ENCODE measurements around the gene AQR.
"Not testable (repeated sequence)": the region's sequence is repeated elsewhere in the genome, so short reads cannot be mapped to it uniquely, and the experiment has no call there.

AQR gene

DNA sequence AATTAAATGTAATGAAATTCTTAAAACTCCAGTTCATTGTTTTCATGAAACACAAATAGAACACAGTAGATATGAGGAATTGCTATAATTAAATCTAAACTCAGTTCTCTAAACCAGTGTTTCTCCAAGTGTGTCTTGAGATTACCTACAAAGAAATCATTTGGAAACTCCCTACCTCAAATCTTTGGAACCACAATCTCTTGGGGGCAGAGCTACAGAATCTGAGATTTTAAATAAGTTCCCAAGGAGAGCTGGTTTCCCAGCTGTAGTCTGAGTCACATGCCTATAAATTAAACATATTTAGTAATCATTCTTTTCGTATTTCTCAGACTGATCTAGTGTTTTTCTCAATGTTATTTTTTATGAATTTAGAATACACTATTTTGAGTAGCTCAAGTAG lies 157.2 kb downstream of the AQR start:
- DNase-seq, result no peak

DNA sequence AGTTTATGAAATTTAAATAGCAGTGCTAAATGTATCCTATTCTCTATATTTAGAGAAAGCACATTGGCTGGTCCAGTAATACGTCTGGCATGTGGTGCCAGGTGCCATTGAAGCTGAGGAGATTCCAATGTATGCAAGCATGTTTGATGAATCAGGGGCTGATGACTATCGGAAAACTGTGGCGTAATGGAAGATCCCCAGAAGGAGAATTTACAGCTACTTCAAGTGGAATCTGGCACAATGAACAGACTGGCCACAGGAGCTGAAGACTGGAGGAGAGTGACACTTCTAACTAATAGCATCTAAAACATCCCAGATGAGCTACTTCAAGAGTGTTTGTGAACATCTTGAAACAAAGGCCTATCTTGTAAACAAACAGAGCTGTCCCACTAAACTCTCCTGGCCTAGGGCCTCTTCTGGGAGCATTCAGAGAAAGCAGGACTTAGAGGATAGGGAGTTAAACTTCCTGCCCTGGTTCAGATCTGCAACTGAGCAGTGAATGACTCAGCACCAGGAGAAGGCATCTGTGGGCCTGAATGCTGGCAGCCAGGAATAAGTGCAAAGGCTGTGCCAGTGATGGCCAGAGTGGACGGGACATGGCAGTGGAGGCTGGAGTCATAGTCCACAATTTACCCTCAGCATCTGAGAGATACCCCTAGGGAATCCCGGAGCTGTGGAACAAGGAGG lies 159.0 kb downstream of the AQR start:
- DNase-seq, result peak in 1 of 2 experiments; percentile 44

DNA sequence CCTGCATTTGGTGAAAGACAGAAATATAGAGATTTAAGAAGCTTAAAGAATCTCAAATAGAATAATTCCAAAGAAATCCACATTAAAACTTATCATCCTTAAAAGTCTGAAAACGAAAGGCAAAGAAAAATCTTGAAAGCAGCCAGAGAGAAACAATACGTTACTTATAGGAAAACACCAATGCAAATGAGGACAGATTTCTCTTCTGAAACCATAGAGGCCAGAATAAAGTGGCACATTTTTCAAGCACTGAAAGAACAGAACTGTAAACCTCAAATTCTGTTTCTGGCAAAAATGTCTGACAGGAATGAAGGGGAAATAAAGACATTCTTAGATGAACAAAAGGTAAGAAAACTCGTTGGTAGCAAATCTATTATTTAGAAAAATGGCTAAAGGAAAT lies 160.4 kb downstream of the AQR start:
- no peak for DNase-seq

DNA sequence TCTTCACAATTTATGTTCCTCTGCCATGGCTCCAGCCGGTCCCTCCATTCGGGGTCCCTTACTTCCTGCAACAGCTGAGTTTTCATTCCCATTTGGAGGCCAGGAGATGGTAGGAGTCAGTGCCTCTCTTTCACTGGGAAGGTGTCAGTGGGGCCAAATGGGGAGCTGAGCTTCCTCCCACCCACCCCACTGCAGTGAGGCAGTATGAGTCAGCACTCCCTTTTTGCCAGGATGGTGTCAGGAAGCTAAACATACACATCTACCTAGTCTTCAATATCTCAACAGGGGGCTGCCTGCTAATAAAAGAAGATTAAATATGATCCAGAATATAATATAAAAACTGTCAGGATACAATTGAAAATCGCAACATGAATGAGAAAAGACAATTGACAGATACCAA lies 161.5 kb downstream of the AQR start:
- DNase-seq, result no peak

DNA sequence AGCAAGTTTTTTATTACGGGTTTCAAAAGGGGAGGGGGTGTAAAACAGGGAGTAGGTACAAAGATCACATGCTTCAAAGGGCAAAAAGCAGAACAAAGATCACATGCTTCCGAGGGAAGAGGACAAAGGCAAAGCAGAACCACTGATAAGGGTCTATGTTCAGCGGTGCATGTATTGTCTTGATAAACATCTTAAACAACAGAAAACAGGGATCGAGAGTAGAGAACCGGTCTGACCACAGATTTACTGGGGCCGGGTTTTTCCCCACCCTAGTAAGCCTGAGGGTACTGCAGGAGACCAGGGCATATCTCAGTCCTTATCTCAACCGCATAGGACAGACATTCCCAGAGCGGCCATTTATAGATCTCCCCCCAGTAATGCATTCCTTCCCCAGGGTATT lies 162.3 kb downstream of the AQR start:
- not testable (repeated sequence) for DNase-seq

DNA sequence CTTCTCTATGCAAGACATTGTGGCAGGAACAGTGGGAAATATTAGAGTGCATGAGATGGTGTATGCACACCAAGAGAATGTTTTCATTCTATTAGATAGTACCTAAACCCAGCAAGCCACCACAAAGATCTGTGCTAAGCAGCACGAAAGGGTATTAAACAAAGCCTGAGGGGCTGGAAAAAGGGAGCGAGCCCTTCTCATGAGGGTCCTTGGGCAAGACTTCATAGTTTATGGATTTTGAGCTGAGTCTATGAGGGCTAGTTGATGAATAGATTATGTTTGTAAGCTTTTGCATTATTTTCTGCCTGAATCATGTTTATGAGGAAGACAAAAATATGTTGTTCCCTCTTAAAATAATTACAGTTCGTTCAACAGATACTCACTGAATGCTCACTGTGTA lies 164.8 kb downstream of the AQR start:
- DNase-seq, result no peak

DNA sequence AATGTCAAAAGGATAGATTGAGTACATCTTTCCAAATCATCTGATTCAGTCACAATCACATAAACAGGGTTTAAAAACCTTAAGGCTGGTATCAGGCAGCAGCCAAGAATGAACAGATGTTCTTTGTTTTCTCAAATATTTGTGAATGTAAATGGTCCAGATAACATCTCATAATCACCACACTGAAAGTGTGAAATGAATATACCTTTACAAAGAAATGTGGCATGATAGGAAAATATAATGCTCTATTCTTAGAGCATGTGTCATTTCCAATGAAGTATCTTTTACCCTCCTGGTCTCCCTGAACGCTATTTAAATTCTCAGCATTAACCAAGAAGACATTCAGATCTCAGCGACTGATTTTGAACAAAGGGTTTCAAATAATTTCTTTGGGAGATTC lies 165.4 kb downstream of the AQR start:
- DNase-seq, result no peak

DNA sequence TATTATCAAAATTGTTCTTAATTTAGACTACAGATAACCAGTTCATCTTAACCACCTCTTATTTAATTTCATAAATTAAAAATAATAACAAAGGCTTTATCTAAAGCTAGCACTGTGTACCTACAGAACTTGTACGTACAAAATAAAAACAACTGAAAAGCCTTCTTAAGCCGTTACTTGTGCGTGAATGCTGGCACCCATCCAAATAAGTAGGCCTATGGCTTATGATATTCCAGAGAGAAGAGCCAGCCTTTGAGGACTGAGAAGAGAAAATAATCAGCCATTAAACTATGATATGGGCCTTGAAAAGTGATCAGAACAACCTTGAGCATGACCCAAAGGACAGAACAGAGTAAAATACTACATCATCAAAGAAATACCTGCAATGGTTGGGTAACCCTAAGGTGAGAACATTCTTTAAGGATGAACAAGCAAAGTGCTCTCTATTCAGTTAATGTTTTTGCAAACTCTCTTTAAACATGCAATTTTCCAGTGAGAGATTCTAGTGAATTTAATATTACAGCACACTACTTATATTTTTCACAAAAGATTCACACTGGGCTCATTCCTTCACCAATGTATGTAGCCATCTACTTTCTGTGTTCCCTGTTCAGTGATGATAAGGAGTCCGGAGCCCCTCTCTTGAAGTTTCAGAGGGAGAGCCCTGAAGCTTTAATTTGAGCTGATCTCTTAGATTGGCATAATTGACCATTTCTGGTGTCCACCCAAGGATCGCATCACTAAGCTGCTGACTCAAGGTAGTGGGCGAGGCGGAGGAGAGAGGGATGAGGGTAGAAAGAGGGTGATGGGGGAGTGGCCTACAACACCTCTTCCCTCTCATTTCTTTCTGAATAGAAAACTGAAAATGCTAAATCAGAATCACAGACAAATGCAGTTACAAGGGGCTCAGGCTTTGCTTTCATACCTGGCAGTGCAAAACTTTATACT lies 166.5 kb downstream of the AQR start:
- DNase-seq, result no peak

DNA sequence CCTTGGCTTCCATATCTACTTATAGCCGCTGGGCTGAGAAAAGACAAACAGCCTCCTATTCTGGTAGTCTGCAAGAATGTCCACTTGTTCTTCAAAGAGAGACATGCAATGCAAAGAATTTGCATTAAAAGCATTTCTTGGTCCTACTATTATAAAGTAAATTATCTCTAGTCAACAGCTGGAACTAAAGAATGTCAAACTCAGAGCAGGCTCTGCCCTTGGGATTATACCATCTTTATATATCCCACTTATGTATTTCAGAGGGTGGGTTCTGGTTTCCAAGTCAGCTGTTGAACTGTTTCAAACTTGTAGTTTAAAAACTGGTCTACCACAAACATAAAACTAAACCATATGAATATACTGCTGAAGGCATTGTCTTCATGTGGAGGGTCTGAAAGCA lies 167.2 kb downstream of the AQR start:
- no peak for DNase-seq

Data from SW 1271 (cell line).